ENCODE measurements around the gene FHIT. TPM values are rescaled to one million over a fixed set of nuclear protein-coding genes. Genes with fewer than 3 reads are reported as not detected.
A peak's percentile ranks its signal among the peaks of the same experiment; 100 is the strongest.

Gene FHIT
- total RNA-seq, 2 experiments from 2014 or later: 7.6 to 7.9 TPM

- no peak for DNase-seq
- peak overlapping the region; percentile 18 for H3K27ac Mint-ChIP-seq
- peaks cover 12% of the 10 kb centered on the region for H3K27me3 Mint-ChIP-seq
- POLR2A ChIA-PET: no interaction called here
- TF ChIP-seq, protein P1, sequence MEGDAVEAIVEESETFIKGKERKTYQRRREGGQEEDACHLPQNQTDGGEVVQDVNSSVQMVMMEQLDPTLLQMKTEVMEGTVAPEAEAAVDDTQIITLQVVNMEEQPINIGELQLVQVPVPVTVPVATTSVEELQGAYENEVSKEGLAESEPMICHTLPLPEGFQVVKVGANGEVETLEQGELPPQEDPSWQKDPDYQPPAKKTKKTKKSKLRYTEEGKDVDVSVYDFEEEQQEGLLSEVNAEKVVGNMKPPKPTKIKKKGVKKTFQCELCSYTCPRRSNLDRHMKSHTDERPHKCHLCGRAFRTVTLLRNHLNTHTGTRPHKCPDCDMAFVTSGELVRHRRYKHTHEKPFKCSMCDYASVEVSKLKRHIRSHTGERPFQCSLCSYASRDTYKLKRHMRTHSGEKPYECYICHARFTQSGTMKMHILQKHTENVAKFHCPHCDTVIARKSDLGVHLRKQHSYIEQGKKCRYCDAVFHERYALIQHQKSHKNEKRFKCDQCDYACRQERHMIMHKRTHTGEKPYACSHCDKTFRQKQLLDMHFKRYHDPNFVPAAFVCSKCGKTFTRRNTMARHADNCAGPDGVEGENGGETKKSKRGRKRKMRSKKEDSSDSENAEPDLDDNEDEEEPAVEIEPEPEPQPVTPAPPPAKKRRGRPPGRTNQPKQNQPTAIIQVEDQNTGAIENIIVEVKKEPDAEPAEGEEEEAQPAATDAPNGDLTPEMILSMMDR (IDR thresholded peaks at IDR 0.05): no peak
- CTCF ChIA-PET: interaction anchor here (2.3 kb wide), 1 partner anchor 80 kb away, joined by 7 read pairs; no protein-coding TSS in a partner anchor
- no peaks in the 10 kb centered on the region for H3K9me3 Mint-ChIP-seq
- intact Hi-C loops (cut with micrococcal nuclease): no loop called here
- peak; percentile 50 for ATAC-seq
- no peak overlapping the region for H3K4me3 Mint-ChIP-seq
- H3K4me1 Mint-ChIP-seq (ENCODE audit: low read depth): peaks cover 34% of the 10 kb centered on the region
- H3K36me3 Mint-ChIP-seq (ENCODE audit: low read depth): no peaks in the 10 kb centered on the region
Observed at GRCh38 chr3:59777667-59778077, 1473.6 kb downstream of the FHIT start.

GRCh38 chr3:59777066-59777465 is 1474.2 kb downstream of the FHIT start:
- ATAC-seq: no peak
- Mint-ChIP-seq H3K9me3 (no peaks in the 10 kb centered on the region), H3K4me3 (no peak overlapping the region), H3K36me3 (ENCODE audit: low read depth) (no peaks in the 10 kb centered on the region), H3K4me1 (ENCODE audit: low read depth) (peaks cover 40% of the 10 kb centered on the region), H3K27me3 (peaks cover 13% of the 10 kb centered on the region), H3K27ac (no peak overlapping the region)
- intact Hi-C loops (cut with micrococcal nuclease): no loop called here
- POLR2A ChIA-PET: no interaction called here
- CTCF ChIA-PET: interaction anchor here (2.3 kb wide), 1 partner anchor 81 kb away, joined by 7 read pairs; no protein-coding TSS in a partner anchor
- TF ChIP-seq, protein P1 (IDR thresholded peaks at IDR 0.05): no peak
- no peak for DNase-seq

GRCh38 chr3:59775761-59776325 is 1475.4 kb downstream of the FHIT start:
- Mint-ChIP-seq H3K9me3 (no peaks in the 10 kb centered on the region), H3K27me3 (peaks cover 22% of the 10 kb centered on the region), H3K4me3 (no peak overlapping the region), H3K4me1 (ENCODE audit: low read depth) (peaks cover 47% of the 10 kb centered on the region), H3K36me3 (ENCODE audit: low read depth) (no peaks in the 10 kb centered on the region), H3K27ac (no peak overlapping the region)
- POLR2A ChIA-PET: interaction anchor here (1.6 kb wide), 1 partner anchor 12 kb away, joined by 4 read pairs; no protein-coding TSS in a partner anchor
- intact Hi-C loops (cut with micrococcal nuclease): no loop called here
- DNase-seq (no peak), ATAC-seq (no peak)
- TF ChIP-seq, protein P1 (IDR thresholded peaks at IDR 0.05): no peak
- CTCF ChIA-PET: interaction anchor here (2.3 kb wide), 1 partner anchor 82 kb away, joined by 7 read pairs; no protein-coding TSS in a partner anchor

DNA sequence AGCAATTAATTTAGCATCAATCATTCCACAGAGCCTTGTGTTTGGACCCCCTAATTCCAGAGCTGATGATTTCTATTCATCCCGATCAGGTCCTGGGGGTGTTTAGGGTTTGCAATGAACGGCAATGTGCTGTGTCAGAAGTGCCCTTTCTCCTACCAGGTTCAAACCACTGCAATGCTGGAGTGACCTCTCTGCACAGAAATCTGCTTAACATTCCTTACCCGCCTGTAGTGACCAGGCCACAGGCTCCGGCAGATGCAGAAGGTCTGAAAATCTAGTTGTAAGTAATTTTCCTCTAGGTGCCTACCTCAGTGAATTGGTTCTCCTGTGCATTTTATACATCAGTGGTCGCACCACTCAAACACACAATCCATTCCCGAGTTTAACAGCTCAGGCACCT is 1476.1 kb downstream of the FHIT start:
- Mint-ChIP-seq H3K27ac (no peak overlapping the region), H3K4me1 (ENCODE audit: low read depth) (peaks cover 47% of the 10 kb centered on the region), H3K36me3 (ENCODE audit: low read depth) (no peaks in the 10 kb centered on the region), H3K4me3 (no peak overlapping the region), H3K27me3 (peaks cover 27% of the 10 kb centered on the region), H3K9me3 (no peaks in the 10 kb centered on the region)
- TF ChIP-seq, protein P1 (IDR thresholded peaks at IDR 0.05): no peak
- CTCF ChIA-PET: no interaction called here
- DNase-seq (no peak), ATAC-seq (no peak)
- intact Hi-C loops (cut with micrococcal nuclease): no loop called here
- POLR2A ChIA-PET: interaction anchor here (1.6 kb wide), 1 partner anchor 11 kb away, joined by 4 read pairs; no protein-coding TSS in a partner anchor

DNA sequence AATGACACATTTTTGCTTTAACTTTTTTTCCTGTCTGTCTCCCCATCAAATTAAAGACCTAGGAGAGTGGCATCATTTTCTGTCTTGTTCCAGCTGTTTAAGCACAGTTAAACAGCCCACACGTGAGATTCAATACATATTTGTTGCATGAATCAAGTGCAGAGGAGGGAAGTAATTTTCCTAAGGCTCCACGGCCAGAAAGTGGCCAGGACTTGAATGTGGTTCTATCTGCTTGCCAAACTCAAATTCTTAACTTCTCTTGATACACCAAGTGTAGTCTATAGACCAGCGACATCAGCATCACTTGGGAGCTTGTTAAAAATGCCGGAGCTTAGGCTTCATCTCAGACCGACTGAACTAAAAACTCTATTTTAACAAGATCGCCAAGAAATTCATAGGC is 1476.6 kb downstream of the FHIT start:
- CTCF ChIA-PET: no interaction called here
- no peaks in the 10 kb centered on the region for H3K36me3 Mint-ChIP-seq (ENCODE audit: low read depth)
- POLR2A ChIA-PET: interaction anchor here (1.6 kb wide), 1 partner anchor 11 kb away, joined by 4 read pairs; no protein-coding TSS in a partner anchor
- ATAC-seq (no peak), DNase-seq (no peak)
- TF ChIP-seq, protein P1 (IDR thresholded peaks at IDR 0.05): no peak
- H3K4me1 Mint-ChIP-seq (ENCODE audit: low read depth): peaks cover 47% of the 10 kb centered on the region
- no peaks in the 10 kb centered on the region for H3K9me3 Mint-ChIP-seq
- intact Hi-C loops (cut with micrococcal nuclease): no loop called here
- H3K27ac Mint-ChIP-seq: no peak overlapping the region
- H3K27me3 Mint-ChIP-seq: peaks cover 25% of the 10 kb centered on the region
- no peak overlapping the region for H3K4me3 Mint-ChIP-seq

All from activated CD8-positive, alpha-beta T cell treated with anti-CD3 and anti-CD28 coated beads for 36 hours (primary cell).